ENCODE measurements around the gene FUCA1. TPM values are rescaled to one million over a fixed set of nuclear protein-coding genes. Genes with fewer than 3 reads are reported as not detected.
"Not testable (repeated sequence)": the region's sequence is repeated elsewhere in the genome, so short reads cannot be mapped to it uniquely, and the experiment has no call there.

FUCA1 gene
- total and polyA plus RNA-seq, 2 experiments from 2014 or later = 11.5 to 13.3 TPM

- Histone ChIP-seq H3K27ac (no peak overlapping the region), H3K27me3 (replicated peaks; ENCODE audit: insufficient read depth) (0 out of 2 replicates have a peak, but pooled peaks cover 9% of the 10 kb centered on the region), H4K20me1 (ENCODE audit: insufficient read depth) (no peaks in the 10 kb centered on the region), H3K9me2 (ENCODE audit: insufficient read depth) (no peaks in the 10 kb centered on the region), H3K9ac (peak overlapping the region; percentile 34), H3F3A (ENCODE audit: insufficient read depth) (no peaks in the 10 kb centered on the region), H2AFZ (peak overlapping the region; percentile 64), H3K36me3 (ENCODE audit: low read depth) (no peaks in the 10 kb centered on the region), H3K4me3 (peak overlapping the region; percentile 64), H3K79me2 (ENCODE audit: insufficient read depth) (no peaks in the 10 kb centered on the region), H3K4me1 (ENCODE audit: insufficient read depth) (peaks cover 4% of the 10 kb centered on the region; the same call in 1 of the 2 replicates), H3K9me3 (ENCODE audit: low read depth) (no peaks in the 10 kb centered on the region), H3K4me2 (ENCODE audit: unreplicated experiment) (peak overlapping the region; percentile 67)
- TF ChIP-seq EZH2 (IDR thresholded peaks at IDR 0.05; ENCODE audit: insufficient read depth, poor library complexity, severe bottlenecking) (no peak), EZH2phosphoT487 (IDR thresholded peaks at IDR 0.05; ENCODE audit: insufficient read depth, low read depth) (no peak)
- DNase-seq = peak; percentile 72
- in situ Hi-C loops (cut with MboI) = no loop called here
- 1 to 2% methylated on average over 17 to 21 of the region's 21 CpGs for WGBS, 2 experiments (ENCODE audit: low coverage in 1 of 2, low lambda C conversion rate in 2 of 2, missing lambda C conversion rate in 2 of 2)
These were observed 29.7 kb downstream of the FUCA1 start for GRCh38 chr1:23838401-23838866.

- WGBS, 2 experiments (ENCODE audit: low coverage in 1 of 2, low lambda C conversion rate in 2 of 2, missing lambda C conversion rate in 2 of 2) = 17 to 19% methylated on average over 12 of the region's 13 CpGs
- no peak overlapping the region for H3K27ac ChIP-seq
- H4K20me1 ChIP-seq (ENCODE audit: insufficient read depth) = no peaks in the 10 kb centered on the region
- in situ Hi-C loops (cut with MboI) = no loop called here
- H3K36me3 ChIP-seq (ENCODE audit: low read depth) = no peaks in the 10 kb centered on the region
- H3K9me2 ChIP-seq (ENCODE audit: insufficient read depth) = no peaks in the 10 kb centered on the region
- H3K9ac ChIP-seq = no peak overlapping the region
- TF ChIP-seq EZH2phosphoT487 (IDR thresholded peaks at IDR 0.05; ENCODE audit: insufficient read depth, low read depth) (no peak), EZH2 (IDR thresholded peaks at IDR 0.05; ENCODE audit: insufficient read depth, poor library complexity, severe bottlenecking) (no peak)
- no peaks in the 10 kb centered on the region for H3K9me3 ChIP-seq (ENCODE audit: low read depth)
- H3K4me3 ChIP-seq = peak overlapping the region; percentile 64
- H3K4me1 ChIP-seq (ENCODE audit: insufficient read depth) = peaks cover 4% of the 10 kb centered on the region; the same call in 1 of the 2 replicates
- peak; percentile 10 for DNase-seq
- 0 out of 2 replicates have a peak, but pooled peaks cover 6% of the 10 kb centered on the region for H3K27me3 ChIP-seq (replicated peaks; ENCODE audit: insufficient read depth)
- H3K4me2 ChIP-seq (ENCODE audit: unreplicated experiment) = peak overlapping the region; percentile 67
- H3F3A ChIP-seq (ENCODE audit: insufficient read depth) = no peaks in the 10 kb centered on the region
- no peaks in the 10 kb centered on the region for H3K79me2 ChIP-seq (ENCODE audit: insufficient read depth)
- peak overlapping the region; percentile 64 for H2AFZ ChIP-seq
These were observed 30.2 kb downstream of the FUCA1 start for GRCh38 chr1:23837908-23838307.

- TF ChIP-seq EZH2 (IDR thresholded peaks at IDR 0.05; ENCODE audit: insufficient read depth, poor library complexity, severe bottlenecking) (no peak), EZH2phosphoT487 (IDR thresholded peaks at IDR 0.05; ENCODE audit: insufficient read depth, low read depth) (no peak)
- DNase-seq = no peak
- Histone ChIP-seq H3K4me2 (ENCODE audit: unreplicated experiment) (no peak overlapping the region), H3K9ac (no peak overlapping the region), H3K9me2 (ENCODE audit: insufficient read depth) (no peaks in the 10 kb centered on the region), H3K4me1 (ENCODE audit: insufficient read depth) (peaks cover 4% of the 10 kb centered on the region; the same call in 1 of the 2 replicates), H3K4me3 (no peak overlapping the region), H3K79me2 (ENCODE audit: insufficient read depth) (no peaks in the 10 kb centered on the region), H3K9me3 (ENCODE audit: low read depth) (no peaks in the 10 kb centered on the region), H4K20me1 (ENCODE audit: insufficient read depth) (no peaks in the 10 kb centered on the region), H3K27me3 (replicated peaks; ENCODE audit: insufficient read depth) (no peaks in the 10 kb centered on the region), H3K27ac (no peak overlapping the region), H3F3A (ENCODE audit: insufficient read depth) (no peaks in the 10 kb centered on the region), H2AFZ (no peak overlapping the region), H3K36me3 (ENCODE audit: low read depth) (no peaks in the 10 kb centered on the region)
- in situ Hi-C loops (cut with MboI) = no loop called here
- 29 to 39% methylated on average over 3 of the region's 3 CpGs for WGBS, 2 experiments (ENCODE audit: low coverage in 1 of 2, low lambda C conversion rate in 2 of 2, missing lambda C conversion rate in 2 of 2)
These were observed 32.1 kb downstream of the FUCA1 start for GRCh38 chr1:23836037-23836436.

- H3K36me3 ChIP-seq (ENCODE audit: low read depth); H3K9me3 ChIP-seq (ENCODE audit: low read depth); DNase-seq; in situ Hi-C loops (cut with MboI); H3K4me1 ChIP-seq (ENCODE audit: insufficient read depth); H4K20me1 ChIP-seq (ENCODE audit: insufficient read depth); H3K27ac ChIP-seq; H2AFZ ChIP-seq; H3K9me2 ChIP-seq (ENCODE audit: insufficient read depth); H3K9ac ChIP-seq; H3F3A ChIP-seq (ENCODE audit: insufficient read depth); H3K27me3 ChIP-seq (replicated peaks; ENCODE audit: insufficient read depth); H3K4me3 ChIP-seq; H3K4me2 ChIP-seq (ENCODE audit: unreplicated experiment); H3K79me2 ChIP-seq (ENCODE audit: insufficient read depth): not testable (repeated sequence)
- 70 to 84% methylated on average over 6 of the region's 6 CpGs for WGBS, 2 experiments (ENCODE audit: low coverage in 1 of 2, low lambda C conversion rate in 2 of 2, missing lambda C conversion rate in 2 of 2)
These were observed 33.9 kb downstream of the FUCA1 start for GRCh38 chr1:23834156-23834555.

GRCh38 chr1:23827717-23828116 is 40.4 kb downstream of the FUCA1 start:
- Histone ChIP-seq H3K4me3 (no peak overlapping the region), H3K9me3 (ENCODE audit: low read depth) (no peaks in the 10 kb centered on the region), H3K79me2 (ENCODE audit: insufficient read depth) (peaks cover 21% of the 10 kb centered on the region), H2AFZ (no peak overlapping the region), H3K4me2 (ENCODE audit: unreplicated experiment) (no peak overlapping the region), H3F3A (ENCODE audit: insufficient read depth) (no peaks in the 10 kb centered on the region), H3K36me3 (ENCODE audit: low read depth) (no peaks in the 10 kb centered on the region), H4K20me1 (ENCODE audit: insufficient read depth) (no peaks in the 10 kb centered on the region), H3K27me3 (replicated peaks; ENCODE audit: insufficient read depth) (no peaks in the 10 kb centered on the region), H3K9ac (no peak overlapping the region), H3K9me2 (ENCODE audit: insufficient read depth) (no peaks in the 10 kb centered on the region), H3K27ac (no peak overlapping the region), H3K4me1 (ENCODE audit: insufficient read depth) (peaks cover 6% of the 10 kb centered on the region; the same call in 1 of the 2 replicates)
- in situ Hi-C loops (cut with MboI) = no loop called here
- no peak for TF ChIP-seq EZH2phosphoT487 (IDR thresholded peaks at IDR 0.05; ENCODE audit: insufficient read depth, low read depth)
- TF ChIP-seq EZH2 (IDR thresholded peaks at IDR 0.05; ENCODE audit: insufficient read depth, poor library complexity, severe bottlenecking) = no peak
- DNase-seq = no peak
- 44 to 62% methylated on average over 1 of the region's 1 CpG for WGBS, 2 experiments (ENCODE audit: low coverage in 1 of 2, low lambda C conversion rate in 2 of 2, missing lambda C conversion rate in 2 of 2)

- H3K4me3 ChIP-seq; H4K20me1 ChIP-seq (ENCODE audit: insufficient read depth); H3K27me3 ChIP-seq (replicated peaks; ENCODE audit: insufficient read depth); H3K4me2 ChIP-seq (ENCODE audit: unreplicated experiment); H3K27ac ChIP-seq; H3K9me3 ChIP-seq (ENCODE audit: low read depth); DNase-seq; H3K4me1 ChIP-seq (ENCODE audit: insufficient read depth); H3K9me2 ChIP-seq (ENCODE audit: insufficient read depth); in situ Hi-C loops (cut with MboI); H3K36me3 ChIP-seq (ENCODE audit: low read depth); H2AFZ ChIP-seq; H3F3A ChIP-seq (ENCODE audit: insufficient read depth); H3K9ac ChIP-seq: not testable (repeated sequence)
- 96 to 98% methylated on average over 13 of the region's 13 CpGs for WGBS, 2 experiments (ENCODE audit: low coverage in 1 of 2, low lambda C conversion rate in 2 of 2, missing lambda C conversion rate in 2 of 2)
- H3K79me2 ChIP-seq (ENCODE audit: insufficient read depth) = peaks cover 26% of the 10 kb centered on the region
These were observed 41.5 kb downstream of the FUCA1 start for GRCh38 chr1:23826590-23826989.
